GM18505 (cell line): ENCODE results near the gene DNAH17.

Experiments
- ATAC-seq: cut with Tn5 transposase; IDR thresholded peaks from one replicate; pipeline ENCODE4 v1.9.1; 2021; ENCODE audit not compliant: unreplicated experiment
- POLR2A ChIP-seq: IDR thresholded peaks from 4 replicates; pipeline ENCODE4 v1.6.1; 2011; ENCODE audit warnings: borderline replicate concordance; ENCODE audit not compliant: insufficient read depth, insufficient read length; ENCODE audit errors: extremely low read depth

DNAH17 gene

GRCh38 chr17:78458091-78458490, 119.1 kb downstream of the DNAH17 start:
- no peak for TF ChIP-seq POLR2A
- no peak for ATAC-seq

- ATAC-seq, result no peak
- TF ChIP-seq POLR2A, result no peak
Measured at GRCh38 chr17:78454346-78454745, 122.8 kb downstream of the DNAH17 start.

DNA sequence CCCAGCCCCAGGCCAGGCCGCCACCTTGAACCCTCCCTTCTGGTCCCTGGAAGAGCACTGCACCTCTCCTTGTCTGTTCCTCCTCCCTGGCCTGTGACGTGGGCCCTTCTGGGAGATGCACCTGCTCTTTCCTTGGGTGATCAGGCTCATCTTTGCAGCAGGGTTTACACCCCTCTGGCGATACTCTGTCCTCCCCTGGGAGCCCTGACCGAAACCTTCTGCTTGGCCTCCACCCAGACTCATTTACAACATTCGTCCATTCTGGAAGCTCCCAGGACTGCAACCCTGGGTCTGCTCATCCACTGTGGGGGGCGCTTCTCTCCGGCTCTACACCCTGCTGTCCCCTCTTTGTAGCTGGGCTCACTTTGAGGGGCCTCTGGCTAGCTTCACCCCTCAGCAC, 125.4 kb downstream of the DNAH17 start:
- no peak for TF ChIP-seq POLR2A
- no peak for ATAC-seq

GRCh38 chr17:78450696-78451345, 126.4 kb downstream of the DNAH17 start:
- no peak for TF ChIP-seq POLR2A
- ATAC-seq, result no peak

DNA sequence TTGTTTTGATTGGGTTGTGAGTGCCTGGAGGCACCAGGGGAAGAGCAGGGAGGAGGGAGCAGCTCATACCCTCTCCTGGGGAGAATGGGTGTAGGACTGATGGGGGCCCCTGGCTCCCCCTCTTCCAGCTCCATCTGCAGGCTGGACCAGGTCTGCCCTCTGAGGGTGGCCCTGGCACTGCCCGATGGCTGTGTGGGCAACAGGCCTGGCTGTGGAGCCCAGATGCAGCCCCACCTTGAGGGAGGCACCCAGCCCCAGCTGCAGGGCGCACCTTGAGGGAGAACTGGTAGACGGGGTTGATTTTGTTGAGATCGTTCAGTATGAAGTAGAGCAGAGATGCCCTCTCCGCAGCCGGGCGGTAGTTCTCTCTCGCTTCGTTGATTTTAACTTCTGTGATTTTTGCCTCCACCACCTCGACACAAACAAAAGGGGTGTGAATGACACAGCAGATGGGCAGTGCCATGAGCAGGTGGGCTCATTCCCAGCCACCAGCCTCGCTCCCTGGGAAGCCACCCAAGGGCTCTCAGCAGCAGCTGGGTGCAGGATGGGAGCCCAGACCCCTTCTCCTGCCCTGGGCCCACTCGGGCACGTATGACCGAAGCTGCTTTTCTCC, 127.1 kb downstream of the DNAH17 start:
- TF ChIP-seq POLR2A, result no peak
- ATAC-seq, result no peak

GRCh38 chr17:78448356-78448993, 128.7 kb downstream of the DNAH17 start:
- TF ChIP-seq POLR2A, result no peak
- ATAC-seq, result no peak

DNA sequence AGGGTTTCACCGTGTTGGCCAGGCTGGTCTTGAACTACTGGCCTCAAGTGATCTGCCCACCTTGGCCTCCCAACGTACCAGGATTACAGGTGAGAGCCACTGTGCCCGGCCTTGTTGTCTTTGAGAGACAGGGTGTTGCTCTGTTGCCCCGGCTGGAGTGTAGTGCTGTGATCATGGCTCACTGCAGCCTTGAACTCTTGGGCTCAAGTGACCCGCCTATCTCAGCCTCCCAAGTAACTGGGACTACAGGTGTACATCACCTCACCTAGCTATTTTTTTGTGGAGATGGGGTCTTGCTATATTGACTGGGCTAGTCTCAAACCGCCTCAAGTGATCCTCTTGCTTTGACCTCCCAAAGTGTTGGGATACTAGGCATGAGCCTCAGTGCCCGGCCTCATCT, 130.4 kb downstream of the DNAH17 start:
- no peak for TF ChIP-seq POLR2A
- no peak for ATAC-seq

DNA sequence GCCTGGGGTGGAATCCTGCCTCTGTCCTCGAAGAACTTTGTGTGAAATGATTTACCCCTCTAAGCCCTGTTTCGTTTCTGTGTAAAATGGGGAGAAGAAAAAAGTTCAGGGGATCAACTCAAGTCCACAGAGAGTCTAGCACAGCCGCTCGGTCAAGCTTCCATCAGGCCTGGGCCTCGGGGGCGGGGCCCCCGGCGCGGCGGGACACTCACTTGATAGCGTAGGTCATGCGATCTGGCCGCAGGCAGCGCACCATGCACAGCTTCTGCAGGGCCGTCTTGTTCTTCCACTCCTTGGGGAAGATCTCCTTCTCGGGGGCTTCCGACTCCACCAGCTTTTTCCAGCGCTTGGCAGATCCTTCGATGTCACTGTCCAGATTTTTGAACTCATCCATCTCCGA, 132.8 kb downstream of the DNAH17 start:
- no peak for ATAC-seq
- TF ChIP-seq POLR2A, result no peak

GRCh38 chr17:78442648-78443218, 134.5 kb downstream of the DNAH17 start:
- no peak for ATAC-seq
- no peak for TF ChIP-seq POLR2A

- no peak for TF ChIP-seq POLR2A
- ATAC-seq, result no peak
Measured at GRCh38 chr17:78441271-78441971, 135.8 kb downstream of the DNAH17 start.

- ATAC-seq, result no peak
- TF ChIP-seq POLR2A, result no peak
Measured at GRCh38 chr17:78438694-78439325, 138.4 kb downstream of the DNAH17 start.

GRCh38 chr17:78438271-78438691, 138.9 kb downstream of the DNAH17 start:
- ATAC-seq, result no peak
- no peak for TF ChIP-seq POLR2A
